GM19372 (cell line): Measurements from ENCODE around the gene PMEPA1.

ENCODE experiments used
- ATAC-seq: cut with Tn5 transposase; IDR thresholded peaks from one replicate; pipeline ENCODE4 v1.9.1; 2021; ENCODE audit warnings: mild to moderate bottlenecking, low read depth, moderate library complexity; ENCODE audit not compliant: unreplicated experiment

The PMEPA1 gene

DNA sequence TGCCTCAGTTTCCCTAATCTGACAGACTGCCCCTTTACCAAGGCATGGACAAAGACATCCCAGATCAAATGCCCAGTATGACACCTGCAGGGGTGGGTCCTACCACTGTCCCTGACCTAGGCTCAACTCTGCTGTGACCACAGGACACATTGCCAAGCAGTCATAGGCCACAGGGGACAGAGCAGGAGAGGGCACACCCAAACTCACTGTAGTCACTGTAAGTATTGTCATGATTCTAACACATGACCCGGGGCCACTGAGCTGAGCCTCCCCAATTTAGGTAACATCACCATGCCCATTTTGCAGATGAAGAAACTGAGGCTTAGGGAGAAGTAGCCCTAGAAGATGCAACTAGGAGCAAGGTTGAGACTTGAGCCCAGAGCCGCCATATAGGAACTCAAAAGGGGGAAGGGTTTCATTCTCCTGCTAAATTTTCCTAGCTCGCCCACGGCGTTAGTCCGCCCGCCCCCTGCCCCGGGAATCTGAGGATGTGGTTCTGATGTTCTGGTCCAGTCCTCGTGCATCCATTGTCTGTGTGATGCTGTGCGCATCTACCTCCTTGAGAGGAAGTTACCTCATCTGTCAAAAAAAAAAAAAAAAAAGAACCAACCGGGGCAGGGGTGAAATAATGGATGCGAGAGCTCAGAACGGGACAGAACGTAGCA is 44.8 kb downstream of the PMEPA1 start:
- no peak for ATAC-seq

DNA sequence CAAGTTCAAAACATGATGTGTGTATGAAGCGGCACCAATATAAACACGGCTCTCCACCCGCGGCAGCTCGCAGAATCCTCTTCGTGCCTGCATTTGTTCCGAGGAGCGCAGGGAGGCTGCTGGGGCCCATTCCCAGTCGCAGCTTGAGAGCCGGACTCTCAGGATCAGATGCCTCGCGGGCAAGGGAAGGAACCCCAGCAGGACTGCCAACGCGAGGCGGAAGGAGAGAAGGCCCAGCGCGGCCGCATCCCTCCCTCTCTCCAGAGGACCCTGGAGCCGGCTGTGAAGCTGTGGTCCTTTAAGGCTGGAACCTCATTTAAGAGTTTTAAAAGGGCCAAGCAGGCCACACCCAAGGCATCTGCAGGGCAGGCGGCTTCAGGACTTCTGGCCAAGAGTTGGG is 45.3 kb downstream of the PMEPA1 start:
- no peak for ATAC-seq

DNA sequence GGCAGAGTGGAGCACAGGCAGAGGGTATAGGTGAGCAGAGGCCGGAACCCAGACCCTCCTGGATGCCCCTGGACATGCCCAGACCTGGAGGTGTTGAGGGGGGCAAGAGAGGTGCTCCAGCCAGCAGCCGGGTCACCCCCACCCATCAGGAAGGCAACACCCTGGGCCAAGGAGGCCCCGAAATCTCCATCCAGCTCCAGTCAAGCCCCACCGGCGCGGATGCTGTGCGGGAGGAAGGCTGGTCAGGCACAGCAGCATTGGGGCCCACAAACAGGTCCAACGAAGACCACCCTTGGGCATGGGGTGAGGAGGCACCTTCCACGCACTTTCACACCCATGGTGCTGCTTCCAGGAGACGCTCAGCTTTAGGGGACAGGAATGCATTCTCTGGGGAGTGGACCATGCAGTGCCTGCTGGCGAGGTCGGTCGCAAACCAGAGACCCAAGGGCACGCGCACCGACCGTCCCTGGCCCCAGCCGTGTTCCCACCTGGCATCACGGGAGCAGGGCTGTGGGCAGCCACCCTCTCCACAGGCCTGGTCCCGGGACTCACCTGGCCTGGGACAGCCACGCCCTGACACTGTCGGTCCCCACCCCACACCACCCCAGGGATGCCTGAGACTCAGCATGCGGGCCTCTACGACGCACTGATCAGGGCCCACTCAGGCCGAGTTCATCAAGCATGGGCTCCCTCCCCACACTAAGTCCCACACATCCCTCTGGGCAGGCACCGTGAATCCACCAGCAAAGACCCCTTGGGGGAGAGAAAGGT is 45.9 kb downstream of the PMEPA1 start:
- no peak for ATAC-seq

DNA sequence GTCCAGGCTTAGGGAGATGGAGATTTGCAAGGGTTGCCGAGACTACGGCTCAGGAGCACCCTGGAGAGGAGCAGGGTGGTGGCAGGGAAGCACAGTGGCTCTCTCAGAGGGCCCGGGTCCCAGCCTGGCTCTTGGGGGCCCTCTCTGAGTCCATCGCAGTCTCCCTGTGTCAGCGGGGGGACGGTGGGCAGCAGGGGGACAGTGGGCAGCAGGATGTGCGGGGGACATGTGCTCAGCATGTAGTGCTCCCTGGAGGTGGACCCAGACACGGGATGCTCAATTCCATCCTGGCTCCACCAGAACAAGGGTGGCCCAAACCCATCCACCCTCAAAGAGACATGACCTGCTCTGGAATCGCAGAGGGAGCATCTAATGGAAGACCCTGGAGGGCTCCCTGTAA is 46.6 kb downstream of the PMEPA1 start:
- no peak for ATAC-seq

DNA sequence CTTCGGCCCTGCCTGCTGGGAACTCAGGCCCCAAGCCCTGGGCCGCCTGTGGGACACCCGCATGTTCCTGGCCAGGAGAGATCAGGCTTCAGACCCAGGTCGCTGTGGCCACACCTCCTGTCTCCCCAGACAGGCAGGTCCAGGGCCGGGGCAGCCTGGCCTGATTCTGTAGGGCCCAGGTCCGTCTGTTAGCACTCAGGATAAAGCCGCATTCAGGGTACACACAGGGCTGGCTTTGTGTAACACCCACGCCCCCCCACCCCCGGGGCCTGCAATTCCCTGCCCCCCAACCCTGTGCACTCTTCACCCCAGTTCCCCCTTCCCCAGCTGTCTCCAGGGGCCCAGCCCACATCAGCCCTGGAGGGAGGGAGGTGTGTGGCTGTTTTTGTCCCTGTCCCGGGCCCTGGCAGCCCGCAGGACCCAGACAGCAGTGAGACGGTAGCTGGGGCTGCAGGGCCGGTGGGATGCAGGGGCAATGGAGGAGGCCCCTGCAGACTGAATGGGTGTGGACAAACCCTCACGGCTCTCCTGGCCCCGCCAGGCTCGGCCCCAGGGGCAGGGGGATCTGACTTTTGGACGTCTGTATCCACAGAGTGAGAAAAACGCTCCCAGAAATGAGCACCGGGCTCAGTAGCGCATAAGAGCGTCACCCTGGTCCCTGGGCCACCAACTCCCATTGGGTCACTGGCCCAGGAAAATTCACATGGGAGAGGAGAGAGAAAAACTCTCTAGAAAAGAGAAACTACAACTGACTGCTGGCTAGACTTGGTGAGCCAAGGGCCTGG is 47.2 kb downstream of the PMEPA1 start:
- no peak for ATAC-seq

DNA sequence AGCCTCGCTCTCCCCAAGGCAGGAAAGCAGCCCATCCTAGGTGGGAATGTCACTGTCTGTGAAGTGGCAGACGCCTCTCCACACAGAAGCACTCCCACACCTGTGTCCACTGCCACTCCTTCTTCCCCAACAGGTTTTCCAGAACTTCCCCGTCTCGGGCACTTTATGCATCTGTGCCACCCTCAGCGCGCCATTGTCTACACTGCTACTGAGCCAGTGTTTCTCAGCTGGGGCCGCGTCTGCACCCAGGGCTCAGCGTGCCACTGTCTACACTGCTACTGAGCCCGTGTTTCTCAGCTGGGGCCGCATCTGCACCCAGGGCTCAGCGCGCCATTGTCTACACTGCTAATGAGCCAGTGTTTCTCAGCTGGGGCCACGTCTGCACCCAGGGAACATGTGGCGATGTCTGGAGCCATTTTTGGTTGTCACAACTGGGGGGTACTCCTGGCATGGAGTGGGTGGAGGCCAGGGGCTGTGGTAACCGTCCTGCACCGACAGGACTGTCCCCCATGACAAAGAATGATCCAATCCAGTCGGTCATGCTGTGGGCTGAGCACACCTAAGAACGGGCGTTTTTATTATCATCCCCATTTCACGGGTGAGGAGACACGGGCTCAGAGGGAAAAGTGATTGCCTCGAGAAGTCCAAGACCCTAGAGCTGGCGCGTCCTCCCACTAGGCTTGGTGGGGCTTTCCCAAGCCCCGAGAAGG is 47.9 kb downstream of the PMEPA1 start:
- no peak for ATAC-seq

DNA sequence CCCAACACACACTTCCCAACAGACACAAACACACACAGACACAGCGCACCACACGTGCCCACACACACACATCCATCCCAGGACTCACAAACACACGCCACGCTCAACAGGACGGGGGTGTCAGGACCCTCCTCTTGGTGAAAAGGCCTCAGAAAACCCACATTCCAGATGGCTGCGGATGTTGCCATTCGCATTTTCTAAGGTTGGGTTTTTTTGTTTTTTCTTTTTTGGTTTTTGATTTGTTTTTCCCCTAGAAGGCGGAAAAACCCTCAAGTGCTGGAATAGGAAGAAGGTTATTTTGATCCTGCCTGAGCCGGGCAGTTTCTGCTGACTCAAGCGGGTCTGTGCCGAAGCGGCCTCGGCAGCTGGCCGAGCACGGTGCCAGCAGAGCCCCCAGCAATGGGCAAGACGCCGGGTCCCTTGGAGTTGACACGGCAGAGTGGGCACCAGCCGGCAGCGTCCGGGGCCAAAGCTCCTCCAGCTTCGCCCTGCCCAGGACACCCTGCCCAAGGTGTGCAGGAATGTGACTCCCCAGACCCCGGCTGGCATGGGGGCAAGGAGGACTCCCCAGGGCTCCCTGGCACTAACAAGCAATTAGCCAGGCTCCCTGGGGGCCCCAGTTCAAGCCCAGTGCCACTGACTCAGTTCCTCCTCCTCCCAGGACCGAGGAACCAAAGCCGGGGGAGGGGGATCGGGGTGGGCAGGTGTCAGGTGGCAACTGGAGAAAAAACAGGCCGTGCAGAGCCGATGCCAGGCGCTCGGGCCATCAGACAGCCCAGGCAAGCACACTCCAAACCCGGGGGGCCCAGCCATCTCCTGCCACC is 48.7 kb downstream of the PMEPA1 start:
- no peak for ATAC-seq

DNA sequence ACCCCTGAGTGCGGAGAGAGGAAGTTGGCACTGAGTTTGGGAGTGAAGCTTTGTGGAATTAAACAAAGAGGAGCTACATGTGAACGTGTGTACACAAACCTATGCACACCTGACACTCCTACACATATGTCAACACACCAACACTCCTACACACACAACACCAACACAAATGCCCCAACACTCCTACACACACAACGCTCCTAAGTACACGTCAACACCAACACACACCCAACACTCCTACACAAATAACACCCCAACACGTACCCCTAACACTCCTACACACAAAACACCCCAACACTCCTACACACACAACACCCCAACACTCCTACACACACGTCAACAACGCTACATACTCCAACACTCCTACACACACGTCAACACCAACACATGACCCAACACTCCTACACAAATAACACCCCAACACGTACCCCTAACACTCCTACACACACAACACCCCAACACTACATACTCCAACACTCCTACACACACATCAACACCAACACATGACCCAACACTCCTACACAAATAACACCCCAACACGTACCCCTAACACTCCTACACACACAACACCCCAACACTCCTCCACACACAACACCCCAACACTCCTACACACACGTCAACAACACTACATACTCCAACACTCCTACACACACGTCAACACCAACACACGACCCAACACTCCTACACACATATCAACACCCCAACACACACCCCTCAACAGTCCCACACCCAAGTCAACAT is 49.5 kb downstream of the PMEPA1 start:
- no peak for ATAC-seq

DNA sequence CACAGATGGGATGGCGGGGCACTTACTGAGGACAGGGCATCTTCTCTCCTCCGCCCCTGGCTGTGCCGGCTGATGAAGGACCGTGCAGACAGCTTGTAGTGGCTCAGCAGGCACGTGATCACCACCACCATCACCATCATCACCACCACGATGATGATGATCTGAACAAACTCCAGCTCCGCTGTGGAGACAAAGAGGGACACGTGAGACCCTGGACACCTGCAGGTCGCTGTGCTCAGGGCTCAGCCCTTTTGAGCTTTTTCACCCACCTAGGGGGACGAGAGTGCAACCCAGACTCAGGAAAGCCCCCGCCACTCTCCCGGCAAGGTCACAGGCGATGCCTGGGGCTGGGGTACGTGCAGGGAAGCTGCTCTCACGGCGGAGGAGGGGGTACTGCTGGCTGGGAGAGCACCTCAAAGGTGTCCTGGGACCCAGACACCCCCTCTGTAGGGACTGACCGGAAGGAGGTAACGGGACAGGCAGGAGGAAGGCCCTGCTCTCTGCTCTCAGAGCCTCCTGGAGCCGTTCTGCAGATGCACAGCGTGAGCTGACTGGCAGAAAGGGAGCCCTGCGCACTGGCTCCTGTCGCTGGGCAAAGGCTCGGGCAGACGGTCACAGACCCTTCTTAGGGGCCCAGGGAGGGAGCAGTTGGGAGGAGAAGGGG is 50.2 kb downstream of the PMEPA1 start:
- no peak for ATAC-seq

DNA sequence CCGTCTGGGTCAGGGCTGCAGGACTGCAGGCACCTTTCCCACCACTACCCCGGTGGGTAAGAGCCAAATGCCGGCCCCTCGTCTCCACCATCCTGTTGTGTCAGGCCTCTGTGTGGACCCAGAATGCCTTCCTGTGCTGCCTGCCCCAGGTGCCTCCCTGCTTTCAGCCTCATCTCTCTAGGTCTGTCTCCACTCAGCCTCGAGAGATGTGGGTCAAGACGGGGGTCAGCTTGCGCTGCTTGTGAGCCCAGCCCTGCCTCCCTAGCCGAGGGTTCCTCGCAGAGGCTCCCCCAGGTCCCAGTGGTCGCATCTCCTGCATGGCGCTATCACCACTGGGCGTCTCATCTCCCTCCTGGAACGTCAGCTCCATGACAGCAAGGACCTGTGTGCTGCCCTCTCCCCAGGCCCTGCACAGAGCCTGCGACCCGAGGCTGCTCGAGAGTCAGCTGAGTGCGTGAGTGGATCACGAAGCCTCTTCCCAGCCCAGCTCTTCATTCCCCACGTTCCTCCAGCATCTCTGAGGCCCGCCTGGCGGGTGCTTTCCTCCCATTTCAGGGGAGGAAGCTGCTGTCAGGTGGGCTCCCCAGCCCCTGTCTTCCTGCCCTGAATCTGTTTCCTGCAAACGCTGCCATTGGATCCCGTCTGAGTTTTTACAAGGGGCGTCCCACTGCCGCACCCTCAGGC is 50.8 kb downstream of the PMEPA1 start:
- no peak for ATAC-seq

DNA sequence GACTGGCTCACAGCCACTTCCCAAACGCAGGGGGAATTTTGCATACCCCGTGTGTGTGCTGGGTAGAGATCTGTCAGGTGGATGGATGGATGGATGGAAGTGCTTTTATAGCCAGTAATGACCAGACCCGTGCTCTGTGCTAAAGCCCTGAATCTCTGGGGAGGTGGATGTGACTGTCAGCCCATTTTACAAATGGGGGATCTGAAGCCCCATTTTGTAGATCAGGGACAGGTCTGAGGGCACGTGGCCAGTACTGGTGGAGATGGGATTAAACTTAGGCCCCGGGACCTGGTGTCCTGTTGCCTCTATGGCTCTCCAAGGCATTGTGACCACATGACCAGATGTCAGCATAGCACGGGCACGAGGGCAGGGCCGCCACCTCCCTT is 51.4 kb downstream of the PMEPA1 start:
- no peak for ATAC-seq

DNA sequence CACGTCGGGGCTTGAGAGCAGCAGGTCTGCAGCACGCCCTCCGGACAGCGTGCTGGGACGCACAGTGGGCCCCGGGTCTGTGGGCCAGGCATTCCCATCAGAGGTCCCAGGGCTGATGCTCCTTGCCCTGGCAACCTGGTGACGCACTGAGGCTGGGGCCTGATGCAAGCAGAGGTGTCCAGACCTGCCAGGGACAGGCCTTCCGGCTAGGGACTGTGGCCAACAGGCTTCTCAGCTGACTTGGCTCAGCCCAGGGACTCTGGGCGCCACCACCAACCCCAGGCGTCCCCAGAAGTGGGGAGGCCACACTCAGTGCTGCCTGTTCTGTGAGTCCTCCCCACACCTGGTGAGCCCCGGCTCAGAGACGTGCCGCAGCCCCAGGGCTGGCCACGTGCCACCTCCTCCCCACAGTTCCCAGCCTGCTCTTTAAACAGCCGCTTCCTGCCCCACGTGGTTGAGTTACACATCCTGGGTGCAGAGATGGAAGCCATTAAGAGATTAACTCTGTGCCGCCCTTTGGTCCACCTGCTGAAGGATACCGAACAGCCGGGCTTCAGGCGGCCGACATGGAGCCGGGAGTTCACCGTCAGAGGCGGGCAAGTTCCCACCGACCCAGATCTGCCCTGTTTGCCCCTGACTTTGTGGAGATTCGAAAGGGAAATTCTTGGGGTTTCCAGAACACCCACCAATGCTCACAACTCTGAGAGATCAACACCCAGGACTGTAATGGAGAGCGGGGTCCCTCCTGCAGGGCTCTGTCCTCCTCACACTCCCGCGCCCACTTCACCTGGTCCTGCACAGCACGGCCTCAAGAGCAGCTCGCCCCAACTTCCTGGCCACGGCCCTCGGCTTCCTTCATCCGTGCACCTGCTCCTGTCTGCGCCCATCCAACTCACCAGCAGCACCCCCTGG is 52.0 kb downstream of the PMEPA1 start:
- no peak for ATAC-seq

DNA sequence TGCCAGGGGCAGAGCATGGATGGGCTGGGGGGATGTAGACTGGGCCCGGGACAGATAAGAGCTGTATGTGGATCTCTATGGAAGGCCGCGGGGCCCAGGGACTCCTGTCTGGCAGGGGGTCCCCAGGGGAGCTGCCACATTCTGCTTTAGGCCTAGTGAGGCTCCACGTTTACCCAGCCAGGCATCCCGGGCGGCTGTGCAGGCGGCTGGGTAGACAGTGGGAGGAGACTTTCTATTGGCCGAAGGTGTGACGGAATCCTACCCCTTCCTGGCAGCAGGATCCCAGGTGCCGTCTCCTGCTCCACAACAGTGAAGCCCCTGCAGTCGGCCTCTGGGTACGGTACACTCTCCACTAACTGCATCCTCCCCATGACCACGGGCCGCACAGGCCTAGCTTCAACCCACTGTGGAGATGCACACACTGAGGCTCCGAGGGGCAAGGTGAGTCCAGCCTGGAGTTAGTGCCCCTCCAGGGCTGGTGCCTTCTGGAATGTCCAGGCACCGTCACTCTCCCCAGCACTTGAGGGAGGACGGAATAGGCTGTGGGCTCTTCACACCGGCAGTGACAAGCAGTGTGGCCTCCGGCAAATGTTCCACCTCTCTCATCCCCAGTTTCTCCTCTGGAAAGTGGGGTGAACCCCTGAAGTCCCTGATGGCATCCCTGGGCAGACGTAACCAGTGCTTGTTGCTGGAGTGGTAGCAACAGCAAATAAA is 52.8 kb downstream of the PMEPA1 start:
- ATAC-seq, result no peak

DNA sequence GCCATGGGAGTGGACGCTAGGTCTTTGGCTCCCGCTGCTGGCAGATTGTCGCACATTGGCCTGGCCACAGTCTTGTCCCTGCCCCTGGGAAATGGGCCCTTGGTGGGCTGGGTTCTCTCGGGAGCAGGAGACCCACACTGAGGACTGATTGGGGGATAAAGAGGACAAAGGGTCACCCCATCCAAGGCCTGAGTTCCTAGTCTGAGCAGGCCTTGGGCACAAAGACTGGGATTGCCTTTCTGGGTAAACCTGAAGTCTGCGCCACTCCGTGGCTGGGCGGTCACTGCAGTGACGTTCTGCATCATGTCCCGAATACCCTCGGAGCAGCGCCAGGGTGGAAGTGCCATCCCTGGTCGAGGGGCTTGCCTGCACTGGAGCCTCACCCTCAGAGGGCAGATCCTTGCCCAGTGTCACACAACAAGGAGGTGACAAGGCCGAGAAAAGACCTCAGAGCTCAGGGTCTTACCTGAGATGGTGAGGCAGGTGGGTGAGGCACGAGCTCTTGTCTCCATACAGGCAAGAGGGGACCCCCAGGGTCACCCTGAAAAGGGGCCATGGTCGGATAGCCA is 53.5 kb downstream of the PMEPA1 start:
- no peak for ATAC-seq

DNA sequence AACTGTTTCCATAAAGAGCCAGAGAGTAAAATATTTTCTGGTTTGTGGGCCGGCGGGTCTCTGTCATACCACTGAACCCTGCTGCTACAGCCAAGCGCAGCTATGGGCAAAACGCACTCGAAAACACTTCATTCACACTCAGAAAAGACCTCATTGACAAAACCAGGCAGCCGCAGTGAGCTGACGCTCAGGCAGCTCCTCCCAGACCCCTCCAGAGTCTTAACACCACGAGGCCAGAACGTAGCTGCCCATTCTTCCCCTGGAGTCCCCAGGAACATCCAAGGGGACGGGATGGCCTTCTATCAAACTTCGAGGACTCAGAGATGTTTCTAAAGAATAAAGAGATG is 54.0 kb downstream of the PMEPA1 start:
- ATAC-seq, result no peak

DNA sequence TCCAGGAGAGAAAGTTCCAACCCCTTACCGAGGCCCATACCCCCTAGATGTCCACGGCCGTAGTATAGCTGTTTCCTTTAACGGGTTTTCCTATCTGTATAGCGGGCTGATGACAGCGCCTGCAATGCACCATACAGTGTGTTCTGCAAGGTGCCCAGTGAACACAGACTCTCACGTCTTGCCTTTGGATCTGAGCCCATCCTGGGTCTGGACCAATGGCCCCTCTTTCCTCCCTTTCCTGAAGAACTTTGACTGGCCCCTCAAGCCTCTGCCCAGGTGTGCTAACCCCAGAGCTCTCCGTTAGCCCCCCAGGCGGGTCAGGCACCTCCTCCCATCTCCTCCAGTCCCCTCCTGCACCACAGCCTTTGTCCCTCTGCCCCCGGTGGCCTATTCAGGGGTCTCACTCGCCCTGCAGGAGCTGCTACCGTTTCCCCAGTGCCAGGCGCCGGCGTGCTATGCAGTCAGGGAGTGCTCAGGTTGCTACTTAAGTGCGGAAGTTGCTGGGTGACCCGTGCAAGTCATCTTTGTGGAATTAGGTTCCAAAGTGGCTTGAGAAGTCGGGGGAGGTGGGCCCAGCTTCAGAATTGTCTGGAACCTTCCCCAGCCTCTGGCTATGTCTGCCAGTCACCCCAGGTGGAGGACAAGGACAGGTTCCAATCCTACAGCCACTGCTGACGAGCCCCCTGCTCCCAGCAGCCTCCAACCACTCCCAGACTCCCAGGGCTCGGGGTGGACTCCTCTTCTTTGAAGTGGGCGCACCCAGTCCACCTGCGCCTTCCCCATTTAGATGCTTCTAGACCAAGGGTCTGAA is 54.6 kb downstream of the PMEPA1 start:
- no peak for ATAC-seq
